HL-60 (cell line): ENCODE data around the gene DLX6.

Experiments
- DNase-seq, 2 experiments: peaks; one replicate each; pipeline ENCODE4 v3.0.0-alpha.2; 2010 to 2020; ENCODE audit warnings: low read depth in 1 of 2, low spot score in 1 of 2
- H3K27ac ChIP-seq: fragments of 250-450 bp; sonication (Bioruptor Pico); replicated peaks from 2 replicates; pipeline ENCODE4 v1.5.1; 2020; ENCODE audit warnings: mild to moderate bottlenecking, moderate library complexity
- H3K27me3 ChIP-seq: fragments of 250-450 bp; sonication (Bioruptor Pico); 2 replicates; pipeline ENCODE4 v1.5.1; 2021; ENCODE audit warnings: mild to moderate bottlenecking, moderate library complexity; ENCODE audit not compliant: insufficient read depth, poor library complexity, severe bottlenecking
- H3K4me3 ChIP-seq: replicated peaks from 2 replicates; pipeline ENCODE4 v1.5.1; 2011; ENCODE audit warnings: mild to moderate bottlenecking, control low read depth, low read length; ENCODE audit not compliant: insufficient read depth
- GABPA ChIP-seq: IDR thresholded peaks from 2 replicates; pipeline ENCODE4 v1.6.1; 2012; ENCODE audit warnings: low read depth
- POLR2AphosphoS5 ChIP-seq: IDR thresholded peaks from 2 replicates; pipeline ENCODE4 v1.6.1; 2012; ENCODE audit warnings: low read depth
- SPI1 ChIP-seq: IDR thresholded peaks from 2 replicates; pipeline ENCODE4 v1.6.1; 2012; ENCODE audit warnings: low read depth, mild to moderate bottlenecking, borderline replicate concordance
- TF ChIP-seq, protein P1 (sequence below): IDR thresholded peaks from 2 replicates; pipeline ENCODE4 v1.6.1; 2012; ENCODE audit warnings: low read depth; ENCODE audit not compliant: insufficient replicate concordance
- TF ChIP-seq, protein P2 (sequence below): IDR thresholded peaks from one replicate; pipeline ENCODE4 v1.5.1; 2011; ENCODE audit warnings: low read length, control low read depth, inconsistent platforms; ENCODE audit not compliant: insufficient read depth

Gene DLX6

DNA sequence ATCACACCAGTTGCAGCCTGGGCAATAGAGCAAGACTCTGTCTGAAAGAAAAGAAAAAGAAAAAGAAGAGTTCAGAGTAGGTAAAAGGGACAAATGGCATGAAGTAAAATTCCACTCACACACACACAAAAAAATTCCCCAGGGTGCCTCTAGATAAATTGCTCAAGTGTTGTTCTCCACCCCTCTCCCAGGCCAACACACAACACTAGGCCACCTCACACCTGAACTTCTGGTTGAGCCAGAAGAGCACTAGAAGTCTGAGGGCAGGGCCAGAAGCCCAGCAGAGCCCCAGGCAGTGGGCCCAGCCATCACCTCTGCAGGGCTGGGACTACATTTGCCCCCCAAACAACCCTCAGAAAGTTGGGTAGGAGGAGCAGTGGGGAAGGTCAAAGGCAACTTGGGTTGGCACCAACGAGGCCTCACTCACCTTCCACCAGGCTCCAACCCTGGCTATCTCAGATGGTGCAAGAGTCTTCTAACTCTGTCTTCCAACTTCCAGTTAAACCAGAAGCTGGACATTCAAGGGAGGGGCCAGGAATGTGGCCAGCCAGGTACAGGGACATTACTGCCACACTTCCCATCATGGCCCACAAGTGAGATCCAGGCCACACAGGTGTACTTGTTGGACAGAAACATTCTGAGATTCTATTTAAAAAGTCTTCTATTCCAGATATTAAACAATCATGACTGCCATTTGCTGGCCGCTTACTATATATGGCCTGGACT, 25.6 kb upstream of the DLX6 start:
- Histone ChIP-seq H3K27me3 (peaks cover 5% of the 10 kb centered on the region), H3K27ac (no peak overlapping the region), H3K4me3 (no peak overlapping the region)
- no peak for DNase-seq
- TF ChIP-seq GABPA: no peak
- TF ChIP-seq, protein P1, sequence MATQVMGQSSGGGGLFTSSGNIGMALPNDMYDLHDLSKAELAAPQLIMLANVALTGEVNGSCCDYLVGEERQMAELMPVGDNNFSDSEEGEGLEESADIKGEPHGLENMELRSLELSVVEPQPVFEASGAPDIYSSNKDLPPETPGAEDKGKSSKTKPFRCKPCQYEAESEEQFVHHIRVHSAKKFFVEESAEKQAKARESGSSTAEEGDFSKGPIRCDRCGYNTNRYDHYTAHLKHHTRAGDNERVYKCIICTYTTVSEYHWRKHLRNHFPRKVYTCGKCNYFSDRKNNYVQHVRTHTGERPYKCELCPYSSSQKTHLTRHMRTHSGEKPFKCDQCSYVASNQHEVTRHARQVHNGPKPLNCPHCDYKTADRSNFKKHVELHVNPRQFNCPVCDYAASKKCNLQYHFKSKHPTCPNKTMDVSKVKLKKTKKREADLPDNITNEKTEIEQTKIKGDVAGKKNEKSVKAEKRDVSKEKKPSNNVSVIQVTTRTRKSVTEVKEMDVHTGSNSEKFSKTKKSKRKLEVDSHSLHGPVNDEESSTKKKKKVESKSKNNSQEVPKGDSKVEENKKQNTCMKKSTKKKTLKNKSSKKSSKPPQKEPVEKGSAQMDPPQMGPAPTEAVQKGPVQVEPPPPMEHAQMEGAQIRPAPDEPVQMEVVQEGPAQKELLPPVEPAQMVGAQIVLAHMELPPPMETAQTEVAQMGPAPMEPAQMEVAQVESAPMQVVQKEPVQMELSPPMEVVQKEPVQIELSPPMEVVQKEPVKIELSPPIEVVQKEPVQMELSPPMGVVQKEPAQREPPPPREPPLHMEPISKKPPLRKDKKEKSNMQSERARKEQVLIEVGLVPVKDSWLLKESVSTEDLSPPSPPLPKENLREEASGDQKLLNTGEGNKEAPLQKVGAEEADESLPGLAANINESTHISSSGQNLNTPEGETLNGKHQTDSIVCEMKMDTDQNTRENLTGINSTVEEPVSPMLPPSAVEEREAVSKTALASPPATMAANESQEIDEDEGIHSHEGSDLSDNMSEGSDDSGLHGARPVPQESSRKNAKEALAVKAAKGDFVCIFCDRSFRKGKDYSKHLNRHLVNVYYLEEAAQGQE: no peak
- TF ChIP-seq, protein P2, sequence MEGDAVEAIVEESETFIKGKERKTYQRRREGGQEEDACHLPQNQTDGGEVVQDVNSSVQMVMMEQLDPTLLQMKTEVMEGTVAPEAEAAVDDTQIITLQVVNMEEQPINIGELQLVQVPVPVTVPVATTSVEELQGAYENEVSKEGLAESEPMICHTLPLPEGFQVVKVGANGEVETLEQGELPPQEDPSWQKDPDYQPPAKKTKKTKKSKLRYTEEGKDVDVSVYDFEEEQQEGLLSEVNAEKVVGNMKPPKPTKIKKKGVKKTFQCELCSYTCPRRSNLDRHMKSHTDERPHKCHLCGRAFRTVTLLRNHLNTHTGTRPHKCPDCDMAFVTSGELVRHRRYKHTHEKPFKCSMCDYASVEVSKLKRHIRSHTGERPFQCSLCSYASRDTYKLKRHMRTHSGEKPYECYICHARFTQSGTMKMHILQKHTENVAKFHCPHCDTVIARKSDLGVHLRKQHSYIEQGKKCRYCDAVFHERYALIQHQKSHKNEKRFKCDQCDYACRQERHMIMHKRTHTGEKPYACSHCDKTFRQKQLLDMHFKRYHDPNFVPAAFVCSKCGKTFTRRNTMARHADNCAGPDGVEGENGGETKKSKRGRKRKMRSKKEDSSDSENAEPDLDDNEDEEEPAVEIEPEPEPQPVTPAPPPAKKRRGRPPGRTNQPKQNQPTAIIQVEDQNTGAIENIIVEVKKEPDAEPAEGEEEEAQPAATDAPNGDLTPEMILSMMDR: no peak

DNA sequence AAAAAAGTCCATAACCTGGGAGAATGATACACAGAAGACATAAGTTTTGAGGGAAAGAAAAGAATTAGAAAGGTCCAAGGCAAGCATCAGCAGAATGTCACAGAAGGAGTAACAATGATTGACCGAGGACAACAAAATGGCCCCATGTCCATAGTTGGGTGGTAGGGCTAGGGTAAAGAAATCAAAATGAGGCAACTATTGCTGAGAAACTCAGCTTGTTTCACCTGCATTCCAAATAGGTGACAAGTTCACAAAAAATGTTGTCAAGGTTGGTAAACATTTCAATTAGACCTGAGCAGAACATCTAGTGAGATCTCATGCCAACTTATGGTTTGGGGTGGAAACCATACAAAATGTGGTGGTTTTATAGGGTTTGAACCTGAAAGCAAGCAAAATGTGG, 22.8 kb upstream of the DLX6 start:
- Histone ChIP-seq H3K27me3 (peaks cover 4% of the 10 kb centered on the region), H3K4me3 (no peak overlapping the region), H3K27ac (no peak overlapping the region)
- no peak for DNase-seq
- no peak for TF ChIP-seq GABPA
- TF ChIP-seq, protein P1: no peak
- TF ChIP-seq SPI1: no peak
- TF ChIP-seq, protein P2: no peak
- no peak for TF ChIP-seq POLR2AphosphoS5

DNA sequence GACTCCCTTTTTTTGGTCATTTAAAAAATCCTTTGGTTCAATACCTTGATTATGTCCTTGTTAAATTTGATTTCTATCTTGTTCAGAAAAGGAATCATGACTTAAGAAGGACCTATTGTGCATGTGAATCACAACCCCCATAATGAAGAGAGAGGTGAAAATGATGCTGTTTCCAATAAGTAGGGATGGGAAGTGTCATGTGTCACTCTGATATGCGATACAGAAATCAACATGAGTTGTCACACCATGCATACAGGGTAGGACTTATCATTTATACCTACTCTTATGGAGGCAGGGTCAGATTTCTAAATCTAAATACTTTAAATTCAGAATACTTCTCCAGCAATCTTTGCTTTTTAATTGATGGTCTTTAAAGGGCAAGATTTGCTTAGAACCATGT, 19.4 kb upstream of the DLX6 start:
- no peak overlapping the region for H3K4me3 ChIP-seq
- TF ChIP-seq POLR2AphosphoS5 (no peak), GABPA (no peak), SPI1 (no peak)
- TF ChIP-seq, protein P1: no peak
- TF ChIP-seq, protein P2: no peak
- no peak for DNase-seq
- H3K27me3 ChIP-seq: peaks cover 22% of the 10 kb centered on the region
- no peak overlapping the region for H3K27ac ChIP-seq
